Measurements from ENCODE around the gene OMD.

The OMD gene, protein sequence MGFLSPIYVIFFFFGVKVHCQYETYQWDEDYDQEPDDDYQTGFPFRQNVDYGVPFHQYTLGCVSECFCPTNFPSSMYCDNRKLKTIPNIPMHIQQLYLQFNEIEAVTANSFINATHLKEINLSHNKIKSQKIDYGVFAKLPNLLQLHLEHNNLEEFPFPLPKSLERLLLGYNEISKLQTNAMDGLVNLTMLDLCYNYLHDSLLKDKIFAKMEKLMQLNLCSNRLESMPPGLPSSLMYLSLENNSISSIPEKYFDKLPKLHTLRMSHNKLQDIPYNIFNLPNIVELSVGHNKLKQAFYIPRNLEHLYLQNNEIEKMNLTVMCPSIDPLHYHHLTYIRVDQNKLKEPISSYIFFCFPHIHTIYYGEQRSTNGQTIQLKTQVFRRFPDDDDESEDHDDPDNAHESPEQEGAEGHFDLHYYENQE

DNA sequence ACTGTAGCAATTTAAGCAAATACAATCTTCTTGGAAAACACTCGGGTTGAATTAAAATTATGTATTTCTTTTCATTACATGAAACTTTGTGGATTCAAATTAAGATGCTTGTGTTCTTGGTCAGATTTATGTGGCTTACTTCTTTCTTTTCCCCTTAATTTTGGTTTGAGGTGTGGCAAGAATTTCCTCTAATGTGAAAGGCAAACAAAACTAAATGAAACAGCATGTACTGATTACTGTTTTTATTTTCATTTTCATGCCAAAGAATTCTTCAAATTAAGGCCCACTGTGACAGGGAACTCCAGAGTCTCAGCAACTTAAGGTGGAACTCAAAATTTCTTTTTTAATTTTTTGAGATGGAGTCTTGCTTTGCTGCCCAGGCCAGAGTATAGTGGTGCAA is at the start of gene OMD:
Gene OMD, minus strand, starts transcription at position 132 of the 400 bp plus-strand sequence. CDS start 6,913 bp downstream, outside the sequence.
- no peak for DNase-seq (ENCODE audit: low read depth in 2 of 2)

DNA sequence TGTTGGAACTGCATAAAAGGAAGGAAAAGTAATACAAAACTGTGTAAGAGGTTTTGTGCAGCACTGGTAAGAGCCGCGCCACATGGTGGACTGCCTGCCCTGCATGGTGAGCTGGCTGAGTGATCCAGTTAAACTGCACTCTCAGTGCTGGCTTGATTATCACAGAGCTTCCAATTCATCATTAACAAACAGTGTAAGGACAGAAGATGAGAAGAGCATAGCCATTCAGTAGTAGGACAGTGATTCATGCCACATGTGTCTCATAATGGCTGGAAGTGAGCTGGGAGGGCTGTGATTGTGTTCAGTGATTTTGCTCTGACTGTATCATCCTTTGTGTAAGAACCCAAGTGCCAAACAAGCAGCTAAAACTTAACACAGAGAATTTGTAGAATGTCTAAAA is 43.9 kb upstream of the OMD start:
- no peak for DNase-seq (ENCODE audit: low read depth in 2 of 2)

DNA sequence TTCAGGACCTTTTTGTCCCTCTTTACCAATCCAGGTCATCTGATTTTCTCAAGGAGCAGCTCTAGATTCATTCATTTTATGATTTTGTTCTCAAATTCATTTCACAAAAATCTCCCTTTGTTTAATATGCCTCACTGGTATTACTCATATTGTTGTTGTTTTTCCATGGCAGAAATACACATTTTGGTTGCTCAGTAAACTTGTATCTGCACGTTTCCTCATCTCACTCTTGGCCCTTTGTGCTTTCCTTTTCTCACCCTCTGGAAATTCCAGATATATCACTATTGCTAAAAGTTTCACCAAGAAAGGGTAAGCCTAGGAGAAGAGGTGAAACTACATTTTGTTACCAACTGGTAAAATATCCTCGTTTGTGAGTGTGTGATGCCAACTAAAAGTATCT is 43.2 kb upstream of the OMD start:
- DNase-seq (ENCODE audit: low read depth in 2 of 2): no peak

DNA sequence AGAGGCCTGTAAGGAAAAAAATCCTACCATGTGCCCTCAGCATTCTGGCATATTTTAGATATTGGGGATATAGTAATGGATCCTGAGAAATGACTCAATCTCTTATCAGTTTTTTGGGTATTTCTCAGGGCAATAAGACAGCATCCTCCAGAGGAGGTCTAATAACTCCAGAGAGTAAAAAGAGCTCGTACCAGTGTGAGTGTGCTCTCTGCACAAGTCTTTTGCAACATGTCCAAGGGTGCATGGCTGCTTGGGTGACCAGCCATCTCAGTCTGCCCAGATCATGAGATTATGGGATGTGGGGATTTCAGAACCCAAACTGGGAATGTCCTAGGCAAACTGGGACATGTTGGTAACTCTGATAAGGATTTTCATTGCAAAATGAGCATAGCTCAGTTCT is 42.8 kb upstream of the OMD start:
- no peak for DNase-seq (ENCODE audit: low read depth in 2 of 2)

DNA sequence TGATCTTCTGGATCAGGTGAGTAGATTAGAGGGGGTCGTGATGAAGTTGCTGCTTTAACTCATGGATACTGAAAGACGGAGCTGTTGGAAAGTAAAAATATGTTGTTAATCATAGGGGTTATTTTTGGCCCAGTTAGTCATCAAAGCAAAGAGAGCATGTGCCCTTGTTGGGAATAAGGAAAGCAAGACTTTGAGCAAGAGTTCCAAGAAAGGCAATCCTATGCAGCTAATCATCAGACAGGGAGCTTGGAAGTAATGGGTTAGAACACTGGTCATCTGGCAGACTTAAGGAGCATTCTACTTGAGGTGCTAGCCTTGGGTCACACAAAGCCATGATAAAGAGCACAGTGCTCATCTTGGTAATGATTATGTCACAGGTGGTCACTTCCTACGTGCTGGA is 39.7 kb upstream of the OMD start:
- no peak for DNase-seq (ENCODE audit: low read depth in 2 of 2)

DNA sequence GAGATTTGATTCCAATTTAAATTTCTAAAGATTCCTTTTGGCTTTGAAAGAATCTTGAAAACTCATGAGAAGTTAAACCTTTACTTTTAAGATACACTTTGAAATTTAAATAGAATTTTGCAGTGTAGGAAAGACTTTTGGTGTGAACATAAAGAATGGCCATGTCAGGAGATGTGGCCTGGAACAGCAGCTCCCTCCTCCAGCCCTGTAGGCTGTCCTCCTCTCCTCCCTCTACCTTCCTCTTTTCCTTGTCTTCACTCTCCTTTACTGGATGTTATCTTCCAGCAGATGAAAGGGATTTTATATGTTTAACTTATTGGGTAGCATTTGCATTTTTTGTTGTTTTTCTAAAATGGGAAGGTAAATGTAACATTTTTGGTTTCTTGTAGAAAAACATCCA is 39.1 kb upstream of the OMD start:
- no peak for DNase-seq (ENCODE audit: low read depth in 2 of 2)

DNA sequence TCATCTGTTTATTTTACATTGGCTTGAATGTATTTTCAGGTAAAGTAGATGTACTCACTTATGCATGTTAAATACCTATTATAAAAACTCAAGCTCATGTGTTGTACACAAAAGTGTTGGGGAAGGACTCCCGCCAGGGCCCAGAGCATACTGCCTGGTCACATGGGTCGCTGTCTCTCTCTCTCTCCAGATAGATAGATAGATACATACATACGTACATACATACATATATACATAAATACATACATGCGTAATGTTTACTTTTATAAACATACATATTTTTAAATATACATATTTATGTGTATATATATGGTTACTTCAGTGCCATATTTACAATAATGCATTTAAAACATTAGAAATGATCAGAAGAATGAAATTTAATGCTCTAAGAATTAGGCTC is 33.3 kb upstream of the OMD start:
- no peak for DNase-seq (ENCODE audit: low read depth in 2 of 2)

DNA sequence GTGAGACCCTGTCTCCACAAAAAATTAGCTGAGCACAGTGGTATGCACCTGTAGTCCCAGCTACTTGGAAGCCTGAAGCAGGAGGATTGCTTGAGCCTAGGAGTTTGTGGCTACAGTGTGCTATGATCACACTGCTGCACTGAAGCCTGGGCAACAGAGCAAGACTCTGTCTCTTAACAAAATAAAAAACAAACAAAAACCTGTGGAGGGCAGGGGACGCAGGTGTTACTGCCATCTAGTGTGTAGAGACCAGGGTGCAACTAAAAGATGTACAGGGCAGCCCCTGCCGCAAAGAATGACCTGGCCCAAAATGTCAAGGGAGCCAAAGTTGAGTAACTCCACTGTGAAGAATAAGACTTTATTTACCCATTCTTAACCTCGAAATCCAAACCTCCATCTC is 30.9 kb upstream of the OMD start:
- no peak for DNase-seq (ENCODE audit: low read depth in 2 of 2)

DNA sequence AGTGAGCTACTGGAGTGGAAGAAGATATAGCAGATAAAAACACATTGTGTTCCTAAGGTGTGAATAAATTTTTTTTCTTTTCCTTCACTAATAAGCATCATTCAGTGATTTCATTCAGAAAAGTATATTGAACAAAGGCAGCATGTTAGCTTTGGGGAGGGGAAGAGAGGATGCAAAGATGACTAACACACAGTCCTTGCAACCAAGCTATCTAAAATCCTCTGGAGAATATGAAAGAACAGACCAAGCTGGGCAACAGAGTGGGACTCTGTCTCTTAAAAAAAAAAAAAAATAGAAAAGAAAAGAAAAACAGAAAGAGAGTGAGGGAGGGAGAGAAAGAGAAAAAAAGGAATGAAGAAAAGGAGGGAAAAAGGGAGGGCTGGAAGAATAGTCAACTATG is 22.3 kb upstream of the OMD start:
- no peak for DNase-seq (ENCODE audit: low read depth in 2 of 2)

DNA sequence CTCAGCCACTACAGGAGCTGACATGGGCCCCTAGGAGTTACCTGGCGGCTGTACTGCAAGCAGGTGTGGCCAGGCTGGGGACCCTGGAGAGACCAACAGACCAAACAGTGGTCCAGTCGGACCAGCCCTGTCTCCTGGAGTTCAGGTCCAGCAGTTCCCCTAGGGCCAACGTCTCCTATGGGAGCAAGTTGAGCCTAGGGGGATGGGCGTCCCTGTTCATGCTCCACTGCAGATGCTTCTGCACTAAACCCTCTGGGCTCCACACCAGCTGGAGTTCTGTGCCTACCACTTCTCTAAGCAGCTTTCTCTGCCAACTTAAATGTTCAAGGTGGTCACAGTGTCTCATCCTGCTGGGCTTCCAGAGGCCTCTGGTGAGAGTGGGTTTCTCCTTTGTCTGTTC is 20.6 kb upstream of the OMD start:
- DNase-seq (ENCODE audit: low read depth in 2 of 2): no peak

DNA sequence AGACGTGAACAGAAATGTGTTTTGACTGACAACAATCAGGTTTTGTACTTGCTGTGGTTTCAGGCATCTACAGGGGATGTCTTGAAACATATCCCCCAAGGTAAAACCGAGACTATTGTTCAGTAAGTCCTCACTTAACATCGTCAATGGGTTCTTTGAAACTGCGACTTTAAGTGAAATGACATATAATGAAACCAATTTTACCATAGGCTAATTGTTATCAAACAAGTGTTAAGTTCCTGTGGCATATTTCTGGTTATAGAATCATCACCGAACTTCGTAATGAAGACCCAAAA is 16.4 kb upstream of the OMD start:
- no peak for DNase-seq (ENCODE audit: low read depth in 2 of 2)

DNA sequence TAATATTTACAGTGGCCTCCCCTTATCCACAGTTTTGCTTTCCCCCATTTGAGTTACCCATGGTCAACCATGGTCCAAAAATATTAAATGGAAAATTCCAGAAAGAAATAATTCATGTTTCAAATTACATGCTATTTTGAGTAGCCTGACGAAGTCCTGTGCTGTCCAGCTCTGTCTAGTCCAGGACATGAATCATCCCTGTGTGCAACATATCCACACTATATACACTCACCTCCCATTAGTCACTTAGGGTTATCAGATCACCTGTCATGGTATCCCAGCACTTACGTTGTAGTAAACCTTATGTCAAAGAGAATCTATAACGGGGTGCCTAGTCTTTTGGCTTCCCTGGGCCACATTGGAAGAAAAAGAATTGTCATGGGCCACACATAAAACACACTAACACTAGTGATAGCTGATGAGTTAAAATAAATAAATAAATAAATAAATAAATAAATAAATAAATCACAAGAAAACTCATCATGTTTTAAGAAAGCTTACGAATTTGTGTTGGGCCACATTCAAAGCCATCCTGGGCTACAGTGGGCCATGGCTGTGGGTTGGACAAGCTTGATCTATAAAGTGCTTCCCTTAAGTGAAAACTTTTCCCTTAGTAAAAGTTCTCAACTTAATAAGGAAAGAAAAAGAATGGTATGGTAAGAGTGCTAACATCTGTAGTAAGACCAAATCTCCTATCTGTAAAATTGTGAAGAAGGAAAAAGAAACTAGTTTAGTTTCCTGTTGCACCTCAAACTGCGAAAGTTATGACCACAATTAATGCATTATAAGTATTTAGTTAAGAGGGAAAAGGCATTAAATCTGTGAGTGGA is 15.9 kb upstream of the OMD start:
- no peak for DNase-seq (ENCODE audit: low read depth in 2 of 2)

DNA sequence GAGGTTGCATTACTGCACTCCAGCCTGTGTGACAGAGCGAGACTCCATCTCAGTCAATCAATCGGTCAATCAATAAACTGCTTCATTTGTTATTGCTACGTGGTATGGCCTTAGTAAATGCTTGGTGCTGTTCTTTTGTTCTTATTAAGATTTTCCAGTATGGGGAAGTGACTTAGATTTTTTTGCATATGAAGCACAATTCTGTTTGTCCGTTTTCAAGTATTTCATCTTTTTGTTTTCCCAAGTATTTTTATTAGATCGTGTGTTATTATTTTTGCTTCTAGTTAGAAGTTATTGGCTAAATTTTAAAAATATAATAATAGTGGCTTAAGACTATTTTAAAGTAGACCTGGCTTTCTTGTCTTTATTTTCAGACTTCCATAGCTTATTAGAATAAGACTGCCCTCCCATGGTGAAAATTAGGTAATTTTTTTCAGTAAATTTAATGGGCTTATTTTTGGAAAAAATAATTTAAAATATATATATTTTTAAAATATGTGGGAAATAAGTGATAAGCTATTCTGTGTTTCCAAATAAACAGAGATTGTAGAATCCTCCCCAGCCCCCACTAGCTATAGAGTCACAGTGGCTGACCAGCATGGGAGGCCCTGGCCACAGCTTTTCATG is 14.7 kb upstream of the OMD start:
- no peak for DNase-seq (ENCODE audit: low read depth in 2 of 2)

DNA sequence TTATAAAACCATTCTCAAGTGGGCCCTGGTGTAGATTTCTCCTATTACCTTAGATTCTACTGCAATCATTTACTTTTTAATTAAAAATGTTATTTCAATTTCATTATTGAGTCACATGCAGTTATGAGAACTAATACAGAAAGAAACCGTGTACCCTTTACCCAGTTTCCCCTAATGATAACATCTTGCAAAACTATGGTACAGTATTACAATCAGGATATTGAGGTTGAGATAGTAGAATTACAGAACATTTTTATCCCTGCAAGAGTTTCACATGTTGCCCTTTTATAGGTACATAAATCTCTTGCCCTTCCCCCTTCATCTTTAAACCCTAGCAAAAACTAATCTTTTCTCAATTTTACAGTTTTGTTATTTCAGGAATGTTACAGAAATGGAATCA is 11.0 kb upstream of the OMD start:
- DNase-seq (ENCODE audit: low read depth in 2 of 2): no peak

DNA sequence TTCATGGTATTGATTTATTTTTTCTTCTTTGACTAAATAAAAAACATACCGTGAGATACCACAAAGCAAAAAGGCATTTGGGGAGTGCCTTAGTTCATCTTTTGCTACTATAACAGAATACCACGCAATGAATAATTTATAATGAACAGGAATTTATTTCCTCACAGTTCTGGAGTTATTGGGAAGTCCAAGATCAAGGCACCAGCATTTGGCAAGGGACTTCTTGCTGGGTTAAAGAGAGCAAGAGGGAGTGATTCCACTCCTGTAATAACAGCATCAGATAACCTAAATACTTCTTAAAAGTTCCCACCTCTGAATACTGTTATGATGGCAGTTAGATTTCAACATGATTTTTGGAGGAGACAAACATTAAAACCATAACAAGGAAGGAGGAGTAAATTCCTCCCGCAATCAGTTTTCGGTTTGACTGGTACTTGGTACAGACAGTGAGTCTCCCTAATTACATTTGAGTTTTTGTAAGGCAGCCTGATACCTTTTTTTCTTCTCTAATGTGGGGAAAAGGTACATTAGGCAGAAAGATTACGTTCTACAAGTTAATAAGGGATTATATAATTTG is 8.8 kb upstream of the OMD start:
- no peak for DNase-seq (ENCODE audit: low read depth in 2 of 2)

DNA sequence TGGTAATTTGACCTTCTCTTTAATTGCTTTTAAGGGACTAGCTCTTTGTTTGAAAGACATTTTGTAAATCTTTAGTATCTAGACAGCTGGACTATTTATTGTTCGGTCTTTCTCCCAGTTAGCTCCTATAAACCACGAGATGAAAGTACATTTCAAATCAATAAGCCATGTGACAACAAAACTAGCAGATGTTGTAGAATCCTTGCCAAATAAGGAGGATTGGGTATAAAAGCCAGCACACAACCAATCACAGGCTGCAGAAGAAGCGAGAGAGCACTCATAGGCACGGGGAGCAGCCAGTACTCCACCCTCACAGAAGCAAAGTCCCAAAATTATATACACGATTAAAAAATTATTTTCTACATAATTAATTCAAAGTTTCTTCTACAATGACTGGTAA is 8.1 kb upstream of the OMD start:
- no peak for DNase-seq (ENCODE audit: low read depth in 2 of 2)

DNA sequence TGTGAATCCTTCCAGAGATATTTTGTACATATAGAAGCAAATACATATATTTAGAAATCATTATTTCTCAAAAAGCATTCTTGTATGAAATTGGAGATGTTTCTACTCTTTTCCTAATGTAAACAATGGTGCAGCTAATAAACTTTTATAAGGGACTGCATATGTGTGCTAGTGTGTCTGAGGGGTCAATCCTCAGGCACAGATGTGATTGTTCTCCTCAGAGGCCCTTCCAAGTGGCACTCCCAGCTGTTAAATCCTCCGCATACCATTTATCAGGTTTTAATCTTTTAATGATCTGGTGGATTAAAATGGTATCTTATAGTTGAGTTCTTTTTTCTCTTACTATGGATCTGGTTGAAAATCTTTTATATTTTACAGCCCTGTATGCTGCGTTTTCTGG is 5.6 kb upstream of the OMD start:
- no peak for DNase-seq (ENCODE audit: low read depth in 2 of 2)

DNA sequence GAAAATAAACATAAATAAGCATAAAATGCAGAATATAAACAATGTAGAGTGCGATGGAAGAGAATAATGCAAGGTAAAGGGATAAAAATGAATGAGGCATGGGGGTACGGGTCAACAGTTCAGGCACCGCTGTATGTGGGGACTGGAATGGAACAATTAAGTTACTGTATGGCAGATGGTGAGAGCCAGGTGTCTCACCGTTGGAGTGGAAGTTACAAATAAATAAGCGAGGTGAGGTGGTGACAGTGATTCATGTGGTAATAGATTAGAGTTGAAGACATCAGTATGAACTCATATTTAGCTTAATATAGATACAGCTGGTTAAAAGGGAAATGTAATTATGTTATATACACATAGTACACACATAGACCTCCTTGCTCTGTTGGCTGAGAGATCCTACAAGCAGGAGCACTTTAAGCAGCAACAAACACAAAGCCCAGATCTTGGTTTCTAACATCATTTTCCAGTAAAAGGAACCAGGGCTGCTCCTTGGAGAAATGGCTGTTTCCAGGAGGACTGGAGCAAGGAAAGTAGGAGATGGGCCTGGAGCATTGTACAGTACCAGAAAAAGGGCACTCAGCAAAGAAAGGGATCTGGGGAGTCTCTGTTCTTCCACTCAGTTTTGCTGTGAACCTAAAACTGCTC is 2.4 kb upstream of the OMD start:
- DNase-seq (ENCODE audit: low read depth in 2 of 2): no peak

DNA sequence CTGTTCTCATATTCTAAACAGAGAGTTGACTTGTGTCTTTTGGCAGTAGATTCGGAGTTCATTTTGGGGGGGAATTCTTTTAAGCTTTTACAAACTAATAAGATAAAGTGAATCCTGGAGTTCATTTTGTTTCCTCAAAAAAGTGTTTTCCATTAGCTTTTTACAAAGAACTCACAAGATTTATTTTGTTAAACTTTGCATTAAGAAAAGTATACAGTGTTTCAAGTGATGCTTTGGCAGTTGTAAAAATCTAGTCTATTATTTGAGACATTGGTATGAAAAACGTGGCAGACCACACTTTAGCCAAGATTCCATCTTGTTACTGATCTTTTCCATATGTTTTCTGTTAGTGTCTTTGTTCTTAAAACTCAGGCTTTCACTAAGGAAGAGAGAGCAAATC is 1.2 kb upstream of the OMD start:
- DNase-seq (ENCODE audit: low read depth in 2 of 2): no peak

DNA sequence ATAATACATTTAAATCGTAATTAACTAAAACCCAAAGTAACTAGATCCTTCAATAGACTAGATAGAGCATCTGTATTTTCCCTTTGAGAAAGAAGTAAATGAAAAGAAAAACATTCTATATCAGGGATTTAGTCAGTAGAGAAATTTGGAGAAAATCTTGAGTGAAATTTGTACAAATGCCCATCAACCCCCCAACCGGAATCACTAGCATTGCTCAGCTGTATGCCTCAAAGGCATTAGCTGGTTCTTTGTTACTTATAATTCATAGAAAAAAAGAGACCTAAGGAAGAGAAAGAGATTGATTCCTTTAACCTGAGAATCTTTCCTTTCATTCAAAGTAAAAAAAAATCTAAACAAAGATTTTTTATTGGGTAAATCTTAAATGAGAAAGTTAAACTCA is 659 bp downstream of the OMD start:
- DNase-seq (ENCODE audit: low read depth in 2 of 2): no peak

DNA sequence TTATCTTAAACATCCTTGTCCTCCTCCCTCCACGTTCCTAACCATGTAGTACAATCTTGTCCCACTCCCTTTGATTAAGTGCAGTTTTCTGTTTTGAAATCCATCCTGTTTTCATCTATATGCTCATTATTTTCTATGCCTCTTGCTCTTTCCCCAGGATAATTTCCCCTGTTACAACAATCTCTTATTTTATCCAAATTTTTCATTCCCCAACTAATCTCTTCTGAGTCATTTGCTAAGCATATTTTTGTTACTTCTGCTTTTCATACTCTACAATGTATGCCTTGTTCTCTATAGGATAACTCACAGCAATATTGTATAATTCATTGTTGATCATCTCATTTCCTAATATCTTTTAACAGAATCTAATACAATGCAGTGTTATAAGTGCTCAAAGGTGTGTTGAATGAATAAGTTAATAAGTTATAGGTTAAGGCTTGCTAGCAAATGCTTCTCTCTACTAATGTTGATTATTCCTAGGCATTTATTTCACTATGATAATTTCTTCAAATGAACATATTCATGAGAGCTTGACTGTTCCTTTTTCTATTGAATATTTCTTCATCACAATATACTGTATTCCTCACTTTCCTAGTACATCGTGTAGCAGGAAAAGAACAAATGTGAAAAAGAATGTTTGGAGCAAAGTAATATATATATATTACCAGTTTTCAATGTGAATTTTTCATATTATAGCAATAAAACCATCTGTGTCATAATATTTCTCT is 1.5 kb downstream of the OMD start:
- DNase-seq (ENCODE audit: low read depth in 2 of 2): no peak
